OCI-LY1 (cell line): ENCODE results near the gene MET.

ENCODE experiments used
- EZH2 ChIP-seq: fragments of 200-600 bp; sonication (generic), shearing (Covaris generic); IDR thresholded peaks from 2 replicates; pipeline ENCODE4 v1.8.0; 2017; ENCODE audit warnings: borderline replicate concordance, mixed run types, mild to moderate bottlenecking, antibody characterized with exemption, low read length, moderate library complexity, mixed read lengths
- TF ChIP-seq, protein P1 (sequence below): fragments of 200-600 bp; sonication (generic), shearing (Covaris generic); IDR thresholded peaks from 2 replicates; pipeline ENCODE4 v1.5.1; 2017; ENCODE audit warnings: mild to moderate bottlenecking, antibody characterized with exemption, low read length, moderate library complexity, mixed read lengths

DNA sequence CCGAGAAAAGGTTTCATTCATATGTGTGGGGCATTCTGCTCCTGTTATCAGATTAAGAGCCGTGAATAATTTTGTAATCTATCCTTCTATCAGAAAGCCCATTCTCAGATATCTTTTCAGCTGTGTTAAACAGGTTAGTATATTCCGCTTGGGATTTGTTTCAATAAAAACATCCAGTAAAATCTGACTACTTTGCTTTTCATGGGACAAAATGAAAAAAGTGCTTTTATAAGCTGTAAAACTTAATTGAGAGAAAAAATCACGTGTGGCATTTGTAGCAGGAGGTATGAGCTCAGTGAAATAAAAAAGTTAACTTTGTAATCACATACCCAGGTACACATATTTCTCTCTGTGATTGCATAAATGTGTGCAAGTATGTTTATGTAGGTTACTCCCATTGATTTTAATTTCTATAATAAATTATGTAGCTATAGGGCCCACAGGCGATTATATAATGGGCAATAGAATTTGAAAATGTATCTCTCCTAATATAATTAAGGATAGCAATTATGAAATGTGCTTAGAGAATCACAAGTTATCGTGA lies 3.9 kb downstream of the MET start:
- TF ChIP-seq, protein P1, sequence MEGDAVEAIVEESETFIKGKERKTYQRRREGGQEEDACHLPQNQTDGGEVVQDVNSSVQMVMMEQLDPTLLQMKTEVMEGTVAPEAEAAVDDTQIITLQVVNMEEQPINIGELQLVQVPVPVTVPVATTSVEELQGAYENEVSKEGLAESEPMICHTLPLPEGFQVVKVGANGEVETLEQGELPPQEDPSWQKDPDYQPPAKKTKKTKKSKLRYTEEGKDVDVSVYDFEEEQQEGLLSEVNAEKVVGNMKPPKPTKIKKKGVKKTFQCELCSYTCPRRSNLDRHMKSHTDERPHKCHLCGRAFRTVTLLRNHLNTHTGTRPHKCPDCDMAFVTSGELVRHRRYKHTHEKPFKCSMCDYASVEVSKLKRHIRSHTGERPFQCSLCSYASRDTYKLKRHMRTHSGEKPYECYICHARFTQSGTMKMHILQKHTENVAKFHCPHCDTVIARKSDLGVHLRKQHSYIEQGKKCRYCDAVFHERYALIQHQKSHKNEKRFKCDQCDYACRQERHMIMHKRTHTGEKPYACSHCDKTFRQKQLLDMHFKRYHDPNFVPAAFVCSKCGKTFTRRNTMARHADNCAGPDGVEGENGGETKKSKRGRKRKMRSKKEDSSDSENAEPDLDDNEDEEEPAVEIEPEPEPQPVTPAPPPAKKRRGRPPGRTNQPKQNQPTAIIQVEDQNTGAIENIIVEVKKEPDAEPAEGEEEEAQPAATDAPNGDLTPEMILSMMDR: no peak
- no peak for TF ChIP-seq EZH2
